ENCODE measurements around the gene C14orf180. TPM values are rescaled to one million over a fixed set of nuclear protein-coding genes. Genes with fewer than 3 reads are reported as not detected.

C14orf180 gene
- total RNA-seq, 2 experiments from 2014 or later: not detected

DNA sequence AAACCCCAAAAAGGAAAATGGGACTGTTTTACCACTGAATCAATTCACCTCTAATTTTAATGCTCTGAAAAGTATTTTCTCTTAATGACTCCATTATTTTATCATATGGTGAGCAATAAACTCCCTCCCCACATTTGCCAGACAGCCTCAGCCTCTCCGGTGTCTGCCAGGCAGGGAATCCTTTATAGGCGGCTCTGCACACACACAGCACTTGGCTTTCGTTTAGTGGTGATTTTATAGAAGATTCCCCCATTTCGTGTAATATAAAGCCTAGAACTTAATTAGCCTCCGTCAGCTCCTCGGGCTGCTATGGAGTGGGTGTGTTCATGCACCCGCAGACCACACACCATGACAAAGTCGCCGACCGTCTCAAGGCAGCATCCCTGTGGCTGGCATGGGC, 10.1 kb upstream of the C14orf180 start:
- Histone ChIP-seq H3K4me3 (ENCODE audit: low read depth, low read length, poor library complexity, severe bottlenecking) (no peak overlapping the region), H3K79me2 (ENCODE audit: insufficient read depth, low read depth, low read length) (no peaks in the 10 kb centered on the region), H3K4me1 (ENCODE audit: insufficient read depth, low read length, poor library complexity, severe bottlenecking) (no peaks in the 10 kb centered on the region), H4K20me1 (ENCODE audit: insufficient read depth, low read length) (no peaks in the 10 kb centered on the region), H2AFZ (ENCODE audit: low read length) (no peak overlapping the region), H3K36me3 (ENCODE audit: insufficient read depth, low read length) (no peaks in the 10 kb centered on the region), H3K27ac (ENCODE audit: low read depth, low read length, poor library complexity, severe bottlenecking) (no peak overlapping the region), H3K4me2 (ENCODE audit: low read length) (no peak overlapping the region), H3K9me2 (ENCODE audit: insufficient read depth, low read length) (no peaks in the 10 kb centered on the region), H3K9me3 (ENCODE audit: low read length) (no peaks in the 10 kb centered on the region)
- DNase-seq (ENCODE audit: low spot score): no peak
- ChIA-PET POLR2A (no interaction called here), CTCF (ENCODE audit: unreplicated experiment) (no interaction called here)
- intact Hi-C loops (cut with micrococcal nuclease; ENCODE audit: unreplicated experiment): no loop called here
- BruUV-seq (replicated peaks): no TSS peak
- no peak for TF ChIP-seq EZH2phosphoT487 (IDR thresholded peaks at IDR 0.05; ENCODE audit: borderline replicate concordance, low read depth, low read length)
- TF ChIP-seq, protein P1, sequence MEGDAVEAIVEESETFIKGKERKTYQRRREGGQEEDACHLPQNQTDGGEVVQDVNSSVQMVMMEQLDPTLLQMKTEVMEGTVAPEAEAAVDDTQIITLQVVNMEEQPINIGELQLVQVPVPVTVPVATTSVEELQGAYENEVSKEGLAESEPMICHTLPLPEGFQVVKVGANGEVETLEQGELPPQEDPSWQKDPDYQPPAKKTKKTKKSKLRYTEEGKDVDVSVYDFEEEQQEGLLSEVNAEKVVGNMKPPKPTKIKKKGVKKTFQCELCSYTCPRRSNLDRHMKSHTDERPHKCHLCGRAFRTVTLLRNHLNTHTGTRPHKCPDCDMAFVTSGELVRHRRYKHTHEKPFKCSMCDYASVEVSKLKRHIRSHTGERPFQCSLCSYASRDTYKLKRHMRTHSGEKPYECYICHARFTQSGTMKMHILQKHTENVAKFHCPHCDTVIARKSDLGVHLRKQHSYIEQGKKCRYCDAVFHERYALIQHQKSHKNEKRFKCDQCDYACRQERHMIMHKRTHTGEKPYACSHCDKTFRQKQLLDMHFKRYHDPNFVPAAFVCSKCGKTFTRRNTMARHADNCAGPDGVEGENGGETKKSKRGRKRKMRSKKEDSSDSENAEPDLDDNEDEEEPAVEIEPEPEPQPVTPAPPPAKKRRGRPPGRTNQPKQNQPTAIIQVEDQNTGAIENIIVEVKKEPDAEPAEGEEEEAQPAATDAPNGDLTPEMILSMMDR (conservative IDR thresholded peaks at IDR 0.05; ENCODE audit: low read length): no peak

DNA sequence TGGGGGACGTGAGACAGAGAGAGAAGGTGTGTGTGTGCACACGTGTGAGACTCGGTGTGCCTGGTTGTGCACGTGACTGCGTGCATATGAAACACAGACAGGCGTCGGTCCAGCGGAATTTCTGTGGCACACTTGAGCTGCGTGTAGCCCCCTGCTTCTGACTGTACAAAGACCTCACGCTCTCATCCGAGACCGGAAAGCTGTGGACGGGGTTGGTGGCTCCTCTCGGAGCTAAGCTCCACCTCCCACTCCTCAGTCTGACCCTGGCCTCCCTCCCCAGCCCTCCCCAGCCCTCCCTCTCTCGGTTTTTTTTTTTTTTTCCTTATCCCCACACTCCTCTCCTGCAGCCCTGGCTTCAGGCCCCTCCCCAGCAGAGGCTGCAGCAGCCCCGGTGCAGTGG, 8.3 kb upstream of the C14orf180 start:
- no peaks in the 10 kb centered on the region for H3K9me3 ChIP-seq (ENCODE audit: low read length)
- intact Hi-C loops (cut with micrococcal nuclease; ENCODE audit: unreplicated experiment): no loop called here
- H3K9me2 ChIP-seq (ENCODE audit: insufficient read depth, low read length): no peaks in the 10 kb centered on the region
- no peak overlapping the region for H2AFZ ChIP-seq (ENCODE audit: low read length)
- no peaks in the 10 kb centered on the region for H3K4me1 ChIP-seq (ENCODE audit: insufficient read depth, low read length, poor library complexity, severe bottlenecking)
- DNase-seq (ENCODE audit: low spot score): no peak
- CTCF ChIA-PET (ENCODE audit: unreplicated experiment): no interaction called here
- no peak overlapping the region for H3K4me3 ChIP-seq (ENCODE audit: low read depth, low read length, poor library complexity, severe bottlenecking)
- no peaks in the 10 kb centered on the region for H3K36me3 ChIP-seq (ENCODE audit: insufficient read depth, low read length)
- H4K20me1 ChIP-seq (ENCODE audit: insufficient read depth, low read length): no peaks in the 10 kb centered on the region
- H3K27ac ChIP-seq (ENCODE audit: low read depth, low read length, poor library complexity, severe bottlenecking): no peak overlapping the region
- no peaks in the 10 kb centered on the region for H3K79me2 ChIP-seq (ENCODE audit: insufficient read depth, low read depth, low read length)
- no peak overlapping the region for H3K4me2 ChIP-seq (ENCODE audit: low read length)
- TF ChIP-seq EZH2phosphoT487 (IDR thresholded peaks at IDR 0.05; ENCODE audit: borderline replicate concordance, low read depth, low read length): no peak
- TF ChIP-seq, protein P1 (conservative IDR thresholded peaks at IDR 0.05; ENCODE audit: low read length): no peak
- POLR2A ChIA-PET: no interaction called here
- no TSS peak for BruUV-seq (replicated peaks)

DNA sequence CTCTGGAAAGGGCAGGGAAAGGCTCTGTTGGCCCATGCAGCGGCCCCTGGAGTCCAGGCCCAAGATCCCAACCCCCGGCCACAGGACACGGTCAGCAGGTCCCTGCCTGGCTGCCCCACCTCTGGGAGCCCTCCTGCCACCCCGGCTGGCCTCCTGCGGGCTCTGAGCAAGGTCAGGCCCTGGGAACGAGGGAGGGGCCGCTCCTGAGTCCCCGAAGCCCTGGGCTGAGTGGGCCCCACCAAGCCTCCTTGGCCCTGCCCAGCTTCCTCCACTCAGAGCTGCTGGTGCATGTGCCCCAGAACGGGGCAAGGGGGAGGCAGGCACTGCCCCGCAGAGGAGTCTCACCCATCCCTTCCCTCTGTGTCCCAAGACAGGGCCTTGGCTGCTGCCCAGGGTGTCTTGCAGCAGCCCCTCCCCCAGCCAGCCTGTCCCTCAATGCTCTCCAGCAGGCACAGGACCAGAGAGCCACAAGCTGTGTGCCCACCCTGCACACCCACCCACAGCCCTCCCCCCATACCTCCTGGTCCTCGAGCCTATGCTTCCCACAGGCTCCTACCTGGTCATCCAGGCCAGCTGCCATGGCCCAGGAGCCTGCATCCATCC, 7.4 kb upstream of the C14orf180 start:
- H3K4me1 ChIP-seq (ENCODE audit: insufficient read depth, low read length, poor library complexity, severe bottlenecking): no peaks in the 10 kb centered on the region
- no peak for DNase-seq (ENCODE audit: low spot score)
- no TSS peak for BruUV-seq (replicated peaks)
- H3K9me2 ChIP-seq (ENCODE audit: insufficient read depth, low read length): no peaks in the 10 kb centered on the region
- no peak overlapping the region for H3K27ac ChIP-seq (ENCODE audit: low read depth, low read length, poor library complexity, severe bottlenecking)
- ChIA-PET CTCF (ENCODE audit: unreplicated experiment) (no interaction called here), POLR2A (no interaction called here)
- no peaks in the 10 kb centered on the region for H4K20me1 ChIP-seq (ENCODE audit: insufficient read depth, low read length)
- H3K36me3 ChIP-seq (ENCODE audit: insufficient read depth, low read length): no peaks in the 10 kb centered on the region
- no peaks in the 10 kb centered on the region for H3K9me3 ChIP-seq (ENCODE audit: low read length)
- no peak overlapping the region for H2AFZ ChIP-seq (ENCODE audit: low read length)
- H3K4me3 ChIP-seq (ENCODE audit: low read depth, low read length, poor library complexity, severe bottlenecking): no peak overlapping the region
- no peak overlapping the region for H3K4me2 ChIP-seq (ENCODE audit: low read length)
- intact Hi-C loops (cut with micrococcal nuclease; ENCODE audit: unreplicated experiment): no loop called here
- no peaks in the 10 kb centered on the region for H3K79me2 ChIP-seq (ENCODE audit: insufficient read depth, low read depth, low read length)
- TF ChIP-seq, protein P1 (conservative IDR thresholded peaks at IDR 0.05; ENCODE audit: low read length): no peak
- no peak for TF ChIP-seq EZH2phosphoT487 (IDR thresholded peaks at IDR 0.05; ENCODE audit: borderline replicate concordance, low read depth, low read length)
